Hepatocyte (in vitro differentiated cells): ENCODE results near the gene CRYZ. TPM values are rescaled to one million over a fixed set of nuclear protein-coding genes. Genes with fewer than 3 reads are reported as not detected.
"Not testable (repeated sequence)": the region's sequence is repeated elsewhere in the genome, so short reads cannot be mapped to it uniquely, and the experiment has no call there.

Experiments used
- DNase-seq: peaks from one replicate; pipeline ENCODE4 v3.0.0-alpha.2; 2016; ENCODE audit warnings: low spot score
- H2AFZ ChIP-seq: fragments of 200-600 bp; sonication (generic); 2 replicates; pipeline ENCODE4 v1.6.0; 2016; ENCODE audit warnings: antibody characterized with exemption, mild to moderate bottlenecking
- H3K27ac ChIP-seq: fragments of 200-600 bp; sonication (generic); 2 replicates; pipeline ENCODE4 v1.5.1; 2016; ENCODE audit warnings: mild to moderate bottlenecking
- H3K27me3 ChIP-seq: fragments of 200-600 bp; sonication (generic); 2 replicates; pipeline ENCODE4 v1.6.1; 2016
- H3K36me3 ChIP-seq: fragments of 200-600 bp; sonication (generic); replicated peaks from 2 replicates; pipeline ENCODE4 v1.5.1; 2016; ENCODE audit warnings: low read depth; ENCODE audit not compliant: insufficient read depth
- H3K4me1 ChIP-seq: fragments of 200-600 bp; sonication (generic); 2 replicates; pipeline ENCODE4 v1.5.1; 2016; ENCODE audit warnings: mild to moderate bottlenecking, moderate library complexity; ENCODE audit not compliant: insufficient read depth
- H3K4me2 ChIP-seq: fragments of 200-600 bp; sonication (generic); 2 replicates; pipeline ENCODE4 v1.6.0; 2016
- H3K4me3 ChIP-seq: fragments of 200-600 bp; sonication (generic); 2 replicates; pipeline ENCODE4 v1.5.1; 2016; ENCODE audit warnings: mild to moderate bottlenecking
- H3K79me2 ChIP-seq: fragments of 200-600 bp; sonication (generic); 2 replicates; pipeline ENCODE4 v1.6.0; 2017; ENCODE audit warnings: mild to moderate bottlenecking
- H3K9me2 ChIP-seq: fragments of 200-600 bp; sonication (generic); replicated peaks from 2 replicates; pipeline ENCODE4 v1.6.0; 2017; ENCODE audit warnings: mild to moderate bottlenecking; ENCODE audit not compliant: insufficient read depth
- H3K9me3 ChIP-seq: fragments of 200-600 bp; sonication (generic); 2 replicates; pipeline ENCODE4 v1.5.1; 2016; ENCODE audit warnings: low read depth, mild to moderate bottlenecking
- H4K20me1 ChIP-seq: fragments of 200-600 bp; sonication (generic); 2 replicates; pipeline ENCODE4 v1.6.0; 2016; ENCODE audit warnings: mild to moderate bottlenecking; ENCODE audit not compliant: insufficient read depth, poor library complexity, severe bottlenecking
- CTCF ChIP-seq: fragments of 200-600 bp; sonication (generic); IDR thresholded peaks from 2 replicates; pipeline ENCODE4 v1.5.1; 2016; ENCODE audit warnings: antibody characterized with exemption, mild to moderate bottlenecking; ENCODE audit not compliant: poor library complexity
- EZH2 ChIP-seq: fragments of 200-600 bp; sonication (generic); IDR thresholded peaks from 2 replicates; pipeline ENCODE4 v1.6.1; 2016; ENCODE audit warnings: antibody characterized with exemption, mild to moderate bottlenecking, borderline replicate concordance
- EZH2phosphoT487 ChIP-seq: fragments of 200-600 bp; sonication (generic); IDR thresholded peaks from one replicate; pipeline ENCODE4 v1.6.1; 2018; ENCODE audit warnings: antibody characterized with exemption, mild to moderate bottlenecking, low read depth, moderate library complexity; ENCODE audit not compliant: unreplicated experiment, severe bottlenecking
- WGBS: methylation state at CpG from one replicate; pipeline ENCODE4 v1.1.6; 2016; ENCODE audit warnings: low lambda C conversion rate; ENCODE audit errors: missing lambda C conversion rate; 5-methylcytosine and 5-hydroxymethylcytosine counted together
- polyA plus RNA-seq: library from polyadenylated mRNA; unstranded; fragments of >200 nt; fragmentation: Nextera tagmentation; extraction: Ambion mirVana; gene quantifications from 2 replicates; pipeline ENCODE4 v1.2.1, GENCODE V29; 2016
- total RNA-seq: library from RNA; depleted of rRNA; stranded (reverse); fragments of >200 nt; gene quantifications from 2 replicates; pipeline ENCODE4 v1.2.3, GENCODE V29; 2014

Gene CRYZ
- total and polyA plus RNA-seq, 2 experiments from 2014 or later: 1.8 to 3.5 TPM

GRCh38 chr1:74755475-74755874 lies 22.6 kb upstream of the CRYZ start:
- Histone ChIP-seq H3K4me3 (no peak overlapping the region), H3K27me3 (no peaks in the 10 kb centered on the region), H2AFZ (no peak overlapping the region), H3K4me1 (no peaks in the 10 kb centered on the region), H3K27ac (no peak overlapping the region), H3K79me2 (no peaks in the 10 kb centered on the region), H3K4me2 (no peak overlapping the region), H3K9me2 (no peaks in the 10 kb centered on the region), H3K36me3 (no peaks in the 10 kb centered on the region), H4K20me1 (no peaks in the 10 kb centered on the region), H3K9me3 (no peaks in the 10 kb centered on the region)
- TF ChIP-seq EZH2 (no peak), CTCF (no peak)
- no peak for DNase-seq

GRCh38 chr1:74753104-74753503 lies 20.3 kb upstream of the CRYZ start:
- WGBS: 81% methylated on average over 2 of the region's 2 CpGs
- DNase-seq: no peak
- H2AFZ ChIP-seq: no peak overlapping the region
- no peaks in the 10 kb centered on the region for H3K9me2 ChIP-seq
- TF ChIP-seq CTCF (no peak), EZH2phosphoT487 (no peak), EZH2 (no peak)
- no peak overlapping the region for H3K27ac ChIP-seq
- no peaks in the 10 kb centered on the region for H3K27me3 ChIP-seq
- H3K9me3 ChIP-seq: no peaks in the 10 kb centered on the region
- no peaks in the 10 kb centered on the region for H3K4me1 ChIP-seq
- no peaks in the 10 kb centered on the region for H4K20me1 ChIP-seq
- H3K36me3 ChIP-seq: no peaks in the 10 kb centered on the region
- no peak overlapping the region for H3K4me3 ChIP-seq
- no peak overlapping the region for H3K4me2 ChIP-seq
- no peaks in the 10 kb centered on the region for H3K79me2 ChIP-seq

- no peaks in the 10 kb centered on the region for H3K27me3 ChIP-seq
- no peaks in the 10 kb centered on the region for H3K9me3 ChIP-seq
- H3K27ac ChIP-seq: peak overlapping the region; percentile 80
- H3K79me2 ChIP-seq: no peaks in the 10 kb centered on the region
- TF ChIP-seq EZH2: no peak
- no peak for TF ChIP-seq EZH2phosphoT487
- no peak for TF ChIP-seq CTCF
- H4K20me1 ChIP-seq: no peaks in the 10 kb centered on the region
- 81% methylated on average over 1 of the region's 1 CpG for WGBS
- H3K4me1 ChIP-seq: no peaks in the 10 kb centered on the region
- peak; percentile 74 for DNase-seq
- no peak overlapping the region for H3K4me2 ChIP-seq
- no peak overlapping the region for H3K4me3 ChIP-seq
- H2AFZ ChIP-seq: no peak overlapping the region
- H3K36me3 ChIP-seq: no peaks in the 10 kb centered on the region
- H3K9me2 ChIP-seq: no peaks in the 10 kb centered on the region
Measured at GRCh38 chr1:74748960-74749359, 16.1 kb upstream of the CRYZ start.

- not testable (repeated sequence) for H3K27me3 ChIP-seq, DNase-seq, H3K4me2 ChIP-seq, H3K4me1 ChIP-seq, H3K9me2 ChIP-seq, H3K36me3 ChIP-seq, H3K9me3 ChIP-seq, H3K27ac ChIP-seq, H3K4me3 ChIP-seq, H4K20me1 ChIP-seq, H3K79me2 ChIP-seq, H2AFZ ChIP-seq
- WGBS: 96% methylated on average over 6 of the region's 6 CpGs
Measured at GRCh38 chr1:74745247-74745646, 12.4 kb upstream of the CRYZ start.

- H3K79me2 ChIP-seq, H3K4me2 ChIP-seq, DNase-seq, H3K9me3 ChIP-seq, H3K36me3 ChIP-seq, H3K9me2 ChIP-seq, H3K27me3 ChIP-seq, H3K4me3 ChIP-seq, H4K20me1 ChIP-seq, H2AFZ ChIP-seq, H3K27ac ChIP-seq, H3K4me1 ChIP-seq: not testable (repeated sequence)
- 97% methylated on average over 13 of the region's 13 CpGs for WGBS
Measured at GRCh38 chr1:74740307-74740980, 7.6 kb upstream of the CRYZ start.
